HG03039 (cell line): Measurements from ENCODE around the gene IFT27.
"Not testable (repeated sequence)": the region's sequence is repeated elsewhere in the genome, so short reads cannot be mapped to it uniquely, and the experiment has no call there.

Source experiments
- ATAC-seq: cut with Tn5 transposase; IDR thresholded peaks from one replicate; pipeline ENCODE4 v1.9.1; 2021; ENCODE audit warnings: mild to moderate bottlenecking, moderate library complexity; ENCODE audit not compliant: unreplicated experiment

Gene IFT27

DNA sequence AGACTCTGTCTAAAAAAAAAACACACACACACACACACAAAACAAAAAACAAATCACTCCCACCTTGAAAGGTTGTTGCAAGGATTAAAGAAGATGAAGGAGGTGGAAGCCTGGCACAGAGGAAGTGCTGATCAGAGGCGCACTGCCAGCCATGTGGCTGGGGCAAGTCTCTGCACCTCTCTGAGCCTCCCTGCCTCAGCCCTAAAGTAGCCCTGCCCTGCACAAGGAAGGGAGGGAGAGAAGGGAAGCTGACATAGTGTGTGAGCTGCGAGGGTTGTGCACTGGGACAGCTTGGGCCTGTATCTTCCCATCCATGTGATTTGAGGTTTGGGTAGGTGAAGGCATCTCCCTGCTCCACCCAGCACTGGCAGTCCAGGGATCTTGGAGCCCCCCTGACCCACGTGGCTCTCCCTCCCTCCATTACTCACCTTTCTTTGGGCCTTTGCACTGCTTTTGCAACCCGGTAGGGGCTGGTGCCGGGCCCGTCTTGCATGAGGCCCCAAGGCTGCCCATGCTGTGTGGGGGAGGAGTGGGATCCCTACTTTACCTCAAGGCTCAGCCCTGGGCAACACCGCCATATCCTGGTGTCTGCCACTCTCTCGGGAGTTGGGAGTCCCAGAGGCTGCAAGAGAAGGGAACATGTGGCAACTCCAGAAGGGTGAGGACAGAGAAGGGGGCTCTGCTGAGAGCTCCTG lies 30.5 kb downstream of the IFT27 start:
- no peak for ATAC-seq

- no peak for ATAC-seq
Observed at GRCh38 chr22:36744791-36745190, 31.1 kb downstream of the IFT27 start.

DNA sequence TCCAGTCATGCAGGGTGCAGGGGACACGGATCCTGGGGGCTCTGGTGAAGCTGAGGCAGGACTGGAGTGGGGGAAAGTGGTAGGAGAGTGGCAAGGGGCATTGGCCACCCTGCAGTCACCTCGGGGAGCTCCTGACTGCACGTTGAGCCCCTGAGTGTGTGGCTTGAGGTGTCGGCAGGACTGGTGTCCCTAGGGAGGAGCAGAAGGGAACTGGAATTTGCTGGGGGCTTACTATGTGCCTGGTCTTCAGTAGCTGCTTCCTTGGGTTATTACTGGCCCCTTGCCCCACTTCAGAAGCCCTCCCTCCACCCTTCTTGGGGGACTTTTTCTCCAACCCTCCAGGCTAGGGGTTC lies 31.5 kb downstream of the IFT27 start:
- ATAC-seq, result no peak

- no peak for ATAC-seq
Observed at GRCh38 chr22:36743591-36744412, 32.1 kb downstream of the IFT27 start.

- ATAC-seq, result no peak
Observed at GRCh38 chr22:36743011-36743410, 32.9 kb downstream of the IFT27 start.

GRCh38 chr22:36741968-36742367 lies 34.0 kb downstream of the IFT27 start:
- no peak for ATAC-seq

DNA sequence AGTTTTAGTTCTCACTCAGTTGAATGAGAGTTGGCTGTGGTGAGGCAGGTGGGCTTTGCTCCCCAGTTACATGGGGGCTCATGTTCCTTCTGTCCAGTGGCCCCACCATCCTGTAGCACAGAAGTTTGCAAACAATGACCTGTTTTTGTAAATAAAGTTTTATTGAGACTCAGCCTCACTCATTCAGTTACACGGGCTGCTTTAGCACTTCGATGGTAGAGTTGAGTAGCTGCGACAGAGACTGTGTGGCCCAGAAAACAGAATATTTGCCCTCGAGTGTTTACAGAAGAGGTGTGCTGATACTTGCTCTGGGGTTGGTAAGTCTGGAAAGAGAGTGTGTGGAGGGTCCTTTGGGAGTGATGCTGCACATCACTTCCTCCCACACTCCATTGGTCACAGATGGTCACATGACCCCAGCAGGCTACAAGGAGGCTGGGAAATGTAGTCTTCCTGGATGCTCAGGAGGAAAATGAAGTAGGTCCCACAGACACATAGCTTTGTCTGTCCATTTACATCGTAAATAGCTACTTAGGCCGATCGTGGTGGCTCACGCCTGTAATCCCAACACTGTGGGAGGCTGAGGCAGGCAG lies 34.6 kb downstream of the IFT27 start:
- ATAC-seq, result no peak

- no peak for ATAC-seq
Observed at GRCh38 chr22:36740716-36741115, 35.2 kb downstream of the IFT27 start.

- ATAC-seq, result no peak
Observed at GRCh38 chr22:36739185-36739584, 36.7 kb downstream of the IFT27 start.

- ATAC-seq, result no peak
Observed at GRCh38 chr22:36738416-36739020, 37.4 kb downstream of the IFT27 start.

GRCh38 chr22:36737776-36738175 lies 38.1 kb downstream of the IFT27 start:
- no peak for ATAC-seq

GRCh38 chr22:36736701-36737320 lies 39.1 kb downstream of the IFT27 start:
- ATAC-seq, result no peak

GRCh38 chr22:36734171-36735058 lies 41.5 kb downstream of the IFT27 start:
- ATAC-seq, result no peak

DNA sequence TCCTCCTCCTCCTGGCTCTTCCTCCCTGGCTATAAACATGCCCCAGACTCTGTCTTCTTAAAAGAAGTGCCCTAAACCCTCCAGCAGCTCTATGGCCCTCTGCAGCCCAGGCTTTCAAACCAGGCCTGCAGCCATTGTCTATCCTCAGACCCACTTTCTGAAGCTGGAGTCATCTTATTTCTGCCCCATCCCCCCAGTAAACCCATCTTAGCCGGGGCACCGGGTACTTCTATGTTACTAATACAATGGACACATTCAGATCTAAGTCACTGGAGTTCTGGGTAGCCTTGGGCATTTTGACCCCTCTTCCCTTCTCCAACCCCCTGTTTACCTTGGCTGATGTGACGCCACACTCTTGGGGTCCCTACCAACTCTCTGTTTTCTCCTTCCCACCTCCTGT lies 42.6 kb downstream of the IFT27 start:
- ATAC-seq, result no peak

DNA sequence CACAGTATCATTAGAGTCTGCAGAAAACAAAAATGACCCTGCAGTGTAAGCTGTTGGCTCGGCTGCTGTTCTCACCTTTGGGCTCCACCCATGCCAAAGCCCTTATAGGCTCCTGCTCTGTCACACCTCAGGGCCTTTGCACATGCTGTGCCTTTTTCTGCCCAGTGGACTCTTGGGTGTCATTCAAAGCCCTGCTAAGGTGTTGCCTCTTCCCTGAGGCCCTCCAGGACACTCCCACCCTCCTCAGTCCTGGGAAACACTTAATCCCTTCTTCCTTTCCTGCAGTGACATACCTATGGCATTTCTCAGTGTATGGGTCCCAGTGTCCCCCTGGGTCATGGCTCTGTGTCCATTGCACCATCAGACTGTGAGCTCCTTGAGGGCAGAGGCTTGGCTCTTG lies 43.3 kb downstream of the IFT27 start:
- ATAC-seq, result no peak

DNA sequence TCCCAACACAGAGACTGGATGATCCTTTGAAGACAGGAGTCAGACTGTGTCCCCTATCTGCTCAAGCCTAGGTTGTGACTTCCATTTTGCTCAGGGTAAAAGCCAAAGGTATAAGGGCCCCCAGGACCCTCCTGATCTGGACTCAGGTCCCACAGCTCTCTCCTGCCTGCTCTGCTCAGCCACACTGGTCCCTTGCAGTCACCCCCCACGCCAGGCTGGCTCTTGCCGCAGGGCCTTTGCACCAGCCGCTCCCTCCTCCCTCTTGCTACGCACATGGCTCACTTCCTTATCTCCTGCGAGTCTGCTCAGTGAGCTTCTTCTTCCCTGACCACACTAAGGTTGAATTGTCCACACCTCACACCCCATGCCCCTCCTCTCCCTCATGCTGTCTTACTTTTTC lies 44.0 kb downstream of the IFT27 start:
- no peak for ATAC-seq

DNA sequence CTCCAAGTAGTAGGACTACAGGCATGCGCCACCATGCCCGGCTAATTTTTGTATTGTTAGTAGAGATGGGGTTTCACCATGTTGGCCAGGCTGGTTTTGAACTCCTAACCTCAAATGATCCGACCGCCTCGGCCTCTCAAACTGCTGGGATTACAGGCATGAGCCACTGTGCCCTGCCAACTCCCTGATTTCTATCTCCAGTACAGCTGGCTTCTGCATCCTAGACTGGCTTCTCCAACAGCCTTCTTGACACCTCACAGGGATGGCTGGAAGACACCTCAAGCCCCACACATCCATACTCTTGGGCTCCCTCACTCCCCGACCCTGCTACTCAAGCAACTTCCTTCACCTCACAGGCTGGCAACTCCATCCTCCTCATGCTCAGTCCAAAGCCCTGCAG lies 44.6 kb downstream of the IFT27 start:
- ATAC-seq, result not testable (repeated sequence)

DNA sequence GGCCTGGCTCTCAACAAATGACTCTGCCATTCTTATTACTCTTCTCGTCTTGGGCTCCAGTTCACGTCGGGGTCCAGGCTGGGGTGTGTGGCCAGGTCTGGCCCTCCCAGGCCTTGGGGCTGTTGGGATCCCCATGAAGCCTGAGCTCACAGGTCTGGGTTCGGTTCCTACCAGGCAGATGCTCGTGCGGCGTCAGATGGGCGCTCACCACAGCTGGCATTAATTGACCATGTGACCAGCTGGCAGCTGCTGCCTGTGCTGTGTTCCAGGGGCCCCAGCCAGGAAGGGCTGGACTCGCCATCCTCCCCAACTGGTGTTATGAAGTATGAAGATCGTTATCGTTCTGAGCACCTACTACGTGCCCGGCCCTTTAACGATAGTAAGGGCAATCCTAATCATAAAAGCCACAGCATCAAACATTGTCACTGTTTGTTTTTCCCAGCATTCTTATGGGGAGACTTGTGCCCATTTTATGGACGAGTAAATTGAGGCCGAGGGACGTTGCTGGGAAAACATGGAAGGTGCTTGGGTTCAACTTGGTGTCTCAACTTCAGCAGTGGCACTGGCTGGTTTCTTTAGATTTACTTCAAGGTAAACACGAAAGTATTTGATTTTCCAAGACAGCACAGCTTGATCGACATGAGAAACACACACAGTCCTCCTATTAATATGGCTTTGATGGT lies 45.6 kb downstream of the IFT27 start:
- no peak for ATAC-seq

DNA sequence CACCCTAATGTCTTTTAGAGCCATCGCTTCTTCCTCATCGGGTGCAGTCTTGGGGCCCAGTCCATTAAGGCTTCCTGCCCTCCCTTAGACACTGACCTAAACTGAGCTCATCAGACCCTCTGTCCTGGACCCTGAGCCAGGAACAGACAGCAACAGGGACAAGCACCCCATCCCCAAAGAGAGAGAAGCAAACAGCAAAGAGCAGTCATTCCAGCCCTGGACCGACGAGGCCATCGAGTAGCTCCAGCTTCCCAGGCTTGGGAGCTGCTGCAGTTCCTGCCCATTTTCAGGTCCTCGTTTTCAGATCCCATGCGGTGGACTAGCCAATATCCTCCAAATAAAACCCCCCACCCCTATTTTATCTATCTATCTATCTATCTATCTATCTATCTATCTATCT lies 46.6 kb downstream of the IFT27 start:
- no peak for ATAC-seq

DNA sequence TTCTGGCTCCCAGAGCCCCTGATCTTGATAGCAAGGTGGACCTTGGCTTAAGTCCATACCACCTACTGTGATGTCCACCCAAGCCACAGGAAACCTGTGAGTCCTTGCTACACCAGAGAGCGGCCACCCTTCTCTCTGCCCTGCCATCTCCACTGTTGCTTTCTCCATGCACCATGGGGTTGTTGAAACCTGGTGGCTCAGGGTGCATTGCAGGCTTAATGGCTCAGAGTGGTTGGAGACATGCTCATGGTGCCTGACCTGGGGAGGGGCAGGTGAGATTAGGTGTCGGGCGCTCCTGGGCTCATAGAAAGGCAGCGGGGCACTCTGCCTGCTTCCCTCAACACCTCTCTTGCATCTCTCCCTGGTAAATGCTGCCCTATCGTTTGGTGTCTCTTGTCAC lies 47.4 kb downstream of the IFT27 start:
- no peak for ATAC-seq
